ENCODE results near the gene GPR35.

- TF ChIP-seq, protein P1, sequence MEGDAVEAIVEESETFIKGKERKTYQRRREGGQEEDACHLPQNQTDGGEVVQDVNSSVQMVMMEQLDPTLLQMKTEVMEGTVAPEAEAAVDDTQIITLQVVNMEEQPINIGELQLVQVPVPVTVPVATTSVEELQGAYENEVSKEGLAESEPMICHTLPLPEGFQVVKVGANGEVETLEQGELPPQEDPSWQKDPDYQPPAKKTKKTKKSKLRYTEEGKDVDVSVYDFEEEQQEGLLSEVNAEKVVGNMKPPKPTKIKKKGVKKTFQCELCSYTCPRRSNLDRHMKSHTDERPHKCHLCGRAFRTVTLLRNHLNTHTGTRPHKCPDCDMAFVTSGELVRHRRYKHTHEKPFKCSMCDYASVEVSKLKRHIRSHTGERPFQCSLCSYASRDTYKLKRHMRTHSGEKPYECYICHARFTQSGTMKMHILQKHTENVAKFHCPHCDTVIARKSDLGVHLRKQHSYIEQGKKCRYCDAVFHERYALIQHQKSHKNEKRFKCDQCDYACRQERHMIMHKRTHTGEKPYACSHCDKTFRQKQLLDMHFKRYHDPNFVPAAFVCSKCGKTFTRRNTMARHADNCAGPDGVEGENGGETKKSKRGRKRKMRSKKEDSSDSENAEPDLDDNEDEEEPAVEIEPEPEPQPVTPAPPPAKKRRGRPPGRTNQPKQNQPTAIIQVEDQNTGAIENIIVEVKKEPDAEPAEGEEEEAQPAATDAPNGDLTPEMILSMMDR (conservative IDR thresholded peaks at IDR 0.05 in 1 of 2, IDR thresholded peaks at IDR 0.05 in 1 of 2; ENCODE audit: low read depth in 1 of 2, low read length in 2 of 2): no peak
- no peak for TF ChIP-seq EZH2 (IDR thresholded peaks at IDR 0.05; ENCODE audit: low read length, missing control alignments)
Measured at GRCh38 chr2:240589375-240589774, 35.9 kb upstream of the GPR35 start.
